ENCODE data around the gene GALNT2.
A peak's percentile ranks its signal among the peaks of the same experiment; 100 is the strongest.

The GALNT2 gene

GRCh38 chr1:230171356-230172015 lies 104.4 kb downstream of the GALNT2 start:
- no peak for DNase-seq

- DNase-seq = no peak
Observed at GRCh38 chr1:230172016-230172537, 105.0 kb downstream of the GALNT2 start.

- DNase-seq = no peak
Observed at GRCh38 chr1:230173187-230173975, 106.3 kb downstream of the GALNT2 start.

GRCh38 chr1:230174041-230174440 lies 107.0 kb downstream of the GALNT2 start:
- DNase-seq = no peak

- no peak for DNase-seq
Observed at GRCh38 chr1:230174471-230175162, 107.6 kb downstream of the GALNT2 start.

- no peak for DNase-seq
Observed at GRCh38 chr1:230175163-230175747, 108.2 kb downstream of the GALNT2 start.

- DNase-seq = no peak
Observed at GRCh38 chr1:230175839-230176238, 108.8 kb downstream of the GALNT2 start.

- no peak for DNase-seq
Observed at GRCh38 chr1:230176326-230176725, 109.3 kb downstream of the GALNT2 start.

- peak; percentile 50 for DNase-seq
Observed at GRCh38 chr1:230176871-230177411, 109.9 kb downstream of the GALNT2 start.

GRCh38 chr1:230179249-230179648 lies 112.2 kb downstream of the GALNT2 start:
- no peak for DNase-seq

- DNase-seq = no peak
Observed at GRCh38 chr1:230185076-230186001, 118.3 kb downstream of the GALNT2 start.

- peak; percentile 95 for DNase-seq
Observed at GRCh38 chr1:230186003-230186863, 119.2 kb downstream of the GALNT2 start.

- no peak for DNase-seq
Observed at GRCh38 chr1:230186874-230187273, 119.8 kb downstream of the GALNT2 start.

- DNase-seq = no peak
Observed at GRCh38 chr1:230187290-230187689, 120.3 kb downstream of the GALNT2 start.

- peak; percentile 65 for DNase-seq
Observed at GRCh38 chr1:230188826-230189225, 121.8 kb downstream of the GALNT2 start.

GRCh38 chr1:230189341-230189740 lies 122.3 kb downstream of the GALNT2 start:
- DNase-seq = peak; percentile 79

GRCh38 chr1:230189824-230190223 lies 122.8 kb downstream of the GALNT2 start:
- DNase-seq = no peak

- no peak for DNase-seq
Observed at GRCh38 chr1:230191079-230191804, 124.2 kb downstream of the GALNT2 start.

- DNase-seq = no peak
Observed at GRCh38 chr1:230191855-230192254, 124.8 kb downstream of the GALNT2 start.

- no peak for DNase-seq
Observed at GRCh38 chr1:230194525-230194924, 127.5 kb downstream of the GALNT2 start.
